Measurements from ENCODE around the gene CEP44. TPM values are rescaled to one million over a fixed set of nuclear protein-coding genes. Genes with fewer than 3 reads are reported as not detected.

Gene CEP44
- total RNA-seq, 4 donors from 2014 or later: 17.0 to 30.6 (median 24.8) TPM

- no peak overlapping the region for H3K4me3 ChIP-seq (replicated peaks in 1 of 3)
- TF ChIP-seq POLR2A (IDR thresholded peaks at IDR 0.05) (no peak), CTCF (IDR thresholded peaks at IDR 0.05) (no peak)
- H3K27me3 ChIP-seq: no peaks in the 10 kb centered on the region
- 87 to 89% methylated on average over 3 of the region's 3 CpGs for WGBS, 2 donors
- no peaks in the 10 kb centered on the region for H3K36me3 ChIP-seq
- peaks cover 0 to 5% of the 10 kb centered on the region in 2 donors for H3K4me1 ChIP-seq
- intact Hi-C loops (cut with DNase I): no loop called here
- no peak overlapping the region for H3K27ac ChIP-seq
- DNase-seq: no peak
- no peaks in the 10 kb centered on the region for H3K9me3 ChIP-seq
Observed at GRCh38 chr4:174275101-174275500, 8.6 kb upstream of the CEP44 start.

GRCh38 chr4:174277433-174277832, 6.3 kb upstream of the CEP44 start:
- intact Hi-C loops (cut with DNase I): no loop called here
- Histone ChIP-seq H3K27ac (no peak overlapping the region), H3K27me3 (no peaks in the 10 kb centered on the region), H3K4me1 (peaks cover 6 to 14% of the 10 kb centered on the region in 2 donors), H3K9me3 (no peaks in the 10 kb centered on the region), H3K4me3 (replicated peaks in 1 of 3) (no peak overlapping the region), H3K36me3 (no peaks in the 10 kb centered on the region)
- no peak for TF ChIP-seq CTCF (IDR thresholded peaks at IDR 0.05)
- no peak for TF ChIP-seq POLR2A (IDR thresholded peaks at IDR 0.05)
- DNase-seq: no peak
- WGBS, 2 donors: 81 to 89% methylated on average over 3 of the region's 3 CpGs

GRCh38 chr4:174278467-174278866, 5.2 kb upstream of the CEP44 start:
- Histone ChIP-seq H3K4me1 (peaks cover 6 to 17% of the 10 kb centered on the region in 2 donors), H3K9me3 (no peaks in the 10 kb centered on the region), H3K36me3 (no peaks in the 10 kb centered on the region), H3K27me3 (no peaks in the 10 kb centered on the region), H3K4me3 (replicated peaks in 1 of 3) (no peak overlapping the region), H3K27ac (no peak overlapping the region)
- TF ChIP-seq CTCF (IDR thresholded peaks at IDR 0.05): no peak
- no peak for TF ChIP-seq POLR2A (IDR thresholded peaks at IDR 0.05)
- intact Hi-C loops (cut with DNase I): no loop called here
- DNase-seq: no peak

GRCh38 chr4:174279433-174280155, 4.1 kb upstream of the CEP44 start:
- no peaks in the 10 kb centered on the region for H3K36me3 ChIP-seq
- no peaks in the 10 kb centered on the region for H3K9me3 ChIP-seq
- H3K27me3 ChIP-seq: no peaks in the 10 kb centered on the region
- DNase-seq: no peak
- no peak for TF ChIP-seq CTCF (IDR thresholded peaks at IDR 0.05)
- TF ChIP-seq POLR2A (IDR thresholded peaks at IDR 0.05): no peak
- intact Hi-C loops (cut with DNase I): no loop called here
- no peak overlapping the region for H3K27ac ChIP-seq
- 91 to 93% methylated on average over 3 of the region's 3 CpGs for WGBS, 2 donors
- H3K4me1 ChIP-seq: peaks cover 6 to 17% of the 10 kb centered on the region in 2 donors
- H3K4me3 ChIP-seq (replicated peaks in 1 of 3): no peak overlapping the region

GRCh38 chr4:174281182-174281737, 2.5 kb upstream of the CEP44 start:
- intact Hi-C loops (cut with DNase I): no loop called here
- TF ChIP-seq POLR2A (IDR thresholded peaks at IDR 0.05): no peak
- TF ChIP-seq CTCF (IDR thresholded peaks at IDR 0.05): no peak
- peaks cover 12 to 25% of the 10 kb centered on the region in 2 donors for H3K4me1 ChIP-seq

More at GRCh38 chr4:174281182-174281737, 2.5 kb upstream of the CEP44 start:
- no peak overlapping the region for H3K27ac ChIP-seq
- no peak overlapping the region for H3K4me3 ChIP-seq (replicated peaks in 1 of 3)
- no peaks in the 10 kb centered on the region for H3K27me3 ChIP-seq
- no peak for DNase-seq
- no peaks in the 10 kb centered on the region for H3K36me3 ChIP-seq
- no peaks in the 10 kb centered on the region for H3K9me3 ChIP-seq
- 84 to 89% methylated on average over 5 of the region's 5 CpGs for WGBS, 2 donors

Measured in thyroid gland (tissue), 4 donors.